HG02870 (cell line): ENCODE data around the gene FAM209A.
"Not testable (repeated sequence)": the region's sequence is repeated elsewhere in the genome, so short reads cannot be mapped to it uniquely, and the experiment has no call there.

Experiments
- ATAC-seq: cut with Tn5 transposase; IDR thresholded peaks from one replicate; pipeline ENCODE4 v1.9.1; 2021; ENCODE audit warnings: mild to moderate bottlenecking, moderate library complexity; ENCODE audit not compliant: unreplicated experiment

FAM209A gene

GRCh38 chr20:56524444-56524843 lies at the start of gene FAM209A:
TSS of gene FAM209A (plus strand) at chr20:56524744. CDS start at chr20:56524809, 65 bp downstream.
- ATAC-seq = not testable (repeated sequence)

- no peak for ATAC-seq
These were observed 40.6 kb upstream of the FAM209A start for GRCh38 chr20:56483970-56484369.

GRCh38 chr20:56487216-56487615 lies 37.3 kb upstream of the FAM209A start:
- ATAC-seq = no peak

GRCh38 chr20:56488566-56488965 lies 36.0 kb upstream of the FAM209A start:
- ATAC-seq = no peak

GRCh38 chr20:56501116-56501515 lies 23.4 kb upstream of the FAM209A start:
- no peak for ATAC-seq

GRCh38 chr20:56503916-56504315 lies 20.6 kb upstream of the FAM209A start:
- no peak for ATAC-seq

- no peak for ATAC-seq
These were observed 20.1 kb upstream of the FAM209A start for GRCh38 chr20:56504373-56505005.

- no peak for ATAC-seq
These were observed 18.4 kb upstream of the FAM209A start for GRCh38 chr20:56506103-56506502.

- no peak for ATAC-seq
These were observed 12.6 kb upstream of the FAM209A start for GRCh38 chr20:56511926-56512325.

- ATAC-seq = no peak
These were observed 11.1 kb upstream of the FAM209A start for GRCh38 chr20:56513161-56514150.

- no peak for ATAC-seq
These were observed 7.9 kb upstream of the FAM209A start for GRCh38 chr20:56516631-56517030.

- ATAC-seq = no peak
These were observed 7.3 kb upstream of the FAM209A start for GRCh38 chr20:56517211-56517610.

GRCh38 chr20:56517641-56518040 lies 6.9 kb upstream of the FAM209A start:
- no peak for ATAC-seq

- no peak for ATAC-seq
These were observed 6.4 kb upstream of the FAM209A start for GRCh38 chr20:56518126-56518525.

- no peak for ATAC-seq
These were observed 5.7 kb upstream of the FAM209A start for GRCh38 chr20:56518721-56519398.

- no peak for ATAC-seq
These were observed 5.0 kb upstream of the FAM209A start for GRCh38 chr20:56519551-56519950.

GRCh38 chr20:56520180-56520579 lies 4.4 kb upstream of the FAM209A start:
- no peak for ATAC-seq

GRCh38 chr20:56520746-56521354 lies 3.7 kb upstream of the FAM209A start:
- ATAC-seq = not testable (repeated sequence)

- no peak for ATAC-seq
These were observed 2.2 kb upstream of the FAM209A start for GRCh38 chr20:56522311-56522710.

GRCh38 chr20:56527521-56527920 lies 3.0 kb downstream of the FAM209A start:
- ATAC-seq = no peak

GRCh38 chr20:56532946-56533345 lies 8.4 kb downstream of the FAM209A start, which contains the start of gene FAM209B:
TSS of gene FAM209B (plus strand) at chr20:56533246. CDS start at chr20:56533342, 96 bp downstream.
- not testable (repeated sequence) for ATAC-seq
